Epithelial cell of esophagus (primary cell): ENCODE data around the gene CDC14A.
A peak's percentile ranks its signal among the peaks of the same experiment; 100 is the strongest.

Source experiments
- DNase-seq: peaks from one replicate; pipeline ENCODE4 v3.0.0; 2010; ENCODE audit warnings: low read depth
- H3K4me3 ChIP-seq: 2 replicates; pipeline ENCODE4 v1.5.1; 2011; ENCODE audit warnings: mild to moderate bottlenecking, low read length, control low read depth
- TF ChIP-seq, protein P1 (sequence below): IDR thresholded peaks from 2 replicates; pipeline ENCODE4 v1.5.1; 2011; ENCODE audit warnings: low read depth, mild to moderate bottlenecking, low read length, control low read depth, inconsistent platforms; ENCODE audit not compliant: insufficient read depth; ENCODE audit errors: missing control alignments

Gene CDC14A

DNA sequence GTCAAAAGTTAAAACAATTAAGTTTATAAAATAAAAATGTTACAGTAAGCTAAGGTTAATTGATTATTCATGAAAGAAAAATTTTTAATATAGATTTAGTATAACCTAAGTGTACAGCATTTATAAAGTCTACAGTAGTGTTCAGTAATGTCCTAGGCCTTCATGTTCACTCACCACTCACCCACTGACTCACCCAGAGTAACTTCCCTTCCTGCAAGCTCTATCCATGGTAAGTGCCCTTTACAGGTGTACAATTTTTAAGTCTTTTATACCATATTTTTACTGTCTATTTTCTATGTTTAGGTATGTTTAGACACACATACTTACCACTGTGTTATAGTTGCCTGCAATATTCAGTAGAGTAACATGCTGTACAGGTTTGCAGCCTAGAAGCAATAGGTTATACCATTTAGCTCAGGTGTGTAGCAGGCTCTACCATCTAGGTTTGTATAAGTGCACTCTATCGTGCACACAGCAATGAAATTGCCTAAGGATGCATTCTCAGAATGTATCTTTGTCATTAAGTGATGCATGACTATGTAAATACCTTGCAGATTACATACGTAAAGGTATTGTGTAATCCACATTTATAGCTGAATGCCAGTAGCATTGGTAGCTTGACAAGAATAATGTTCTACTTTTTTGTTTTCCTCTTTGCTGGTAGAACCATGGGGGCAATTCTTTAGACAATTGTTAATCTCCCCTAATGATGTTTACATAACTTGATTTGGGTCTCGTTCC lies 149.9 kb downstream of the CDC14A start:
- TF ChIP-seq, protein P1, sequence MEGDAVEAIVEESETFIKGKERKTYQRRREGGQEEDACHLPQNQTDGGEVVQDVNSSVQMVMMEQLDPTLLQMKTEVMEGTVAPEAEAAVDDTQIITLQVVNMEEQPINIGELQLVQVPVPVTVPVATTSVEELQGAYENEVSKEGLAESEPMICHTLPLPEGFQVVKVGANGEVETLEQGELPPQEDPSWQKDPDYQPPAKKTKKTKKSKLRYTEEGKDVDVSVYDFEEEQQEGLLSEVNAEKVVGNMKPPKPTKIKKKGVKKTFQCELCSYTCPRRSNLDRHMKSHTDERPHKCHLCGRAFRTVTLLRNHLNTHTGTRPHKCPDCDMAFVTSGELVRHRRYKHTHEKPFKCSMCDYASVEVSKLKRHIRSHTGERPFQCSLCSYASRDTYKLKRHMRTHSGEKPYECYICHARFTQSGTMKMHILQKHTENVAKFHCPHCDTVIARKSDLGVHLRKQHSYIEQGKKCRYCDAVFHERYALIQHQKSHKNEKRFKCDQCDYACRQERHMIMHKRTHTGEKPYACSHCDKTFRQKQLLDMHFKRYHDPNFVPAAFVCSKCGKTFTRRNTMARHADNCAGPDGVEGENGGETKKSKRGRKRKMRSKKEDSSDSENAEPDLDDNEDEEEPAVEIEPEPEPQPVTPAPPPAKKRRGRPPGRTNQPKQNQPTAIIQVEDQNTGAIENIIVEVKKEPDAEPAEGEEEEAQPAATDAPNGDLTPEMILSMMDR, result no peak
- DNase-seq, result peak; percentile 90

DNA sequence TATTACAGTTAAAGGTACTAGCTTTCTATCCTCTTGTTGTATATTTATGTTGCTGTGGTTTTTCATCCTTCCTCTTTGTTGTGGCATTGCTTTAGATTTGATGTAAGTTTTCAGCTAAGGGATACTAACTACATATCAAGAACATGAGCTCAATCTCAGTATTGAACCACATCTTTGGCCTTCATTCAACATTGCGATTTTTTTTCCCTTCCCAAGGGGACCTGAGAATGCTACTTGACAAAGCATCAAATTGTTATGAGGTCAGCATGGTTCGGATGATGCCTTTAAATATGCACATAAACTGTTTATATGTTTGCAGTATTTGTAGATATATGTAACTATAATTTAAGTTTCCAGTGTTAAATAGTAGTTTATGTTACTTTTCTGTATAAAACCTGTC lies 153.9 kb downstream of the CDC14A start:
- no peak for DNase-seq
- TF ChIP-seq, protein P1, result no peak
- H3K4me3 ChIP-seq, result no peak overlapping the region

More for the DNA sequence above, 149.9 kb downstream of the CDC14A start:
- H3K4me3 ChIP-seq, result no peak overlapping the region

DNA sequence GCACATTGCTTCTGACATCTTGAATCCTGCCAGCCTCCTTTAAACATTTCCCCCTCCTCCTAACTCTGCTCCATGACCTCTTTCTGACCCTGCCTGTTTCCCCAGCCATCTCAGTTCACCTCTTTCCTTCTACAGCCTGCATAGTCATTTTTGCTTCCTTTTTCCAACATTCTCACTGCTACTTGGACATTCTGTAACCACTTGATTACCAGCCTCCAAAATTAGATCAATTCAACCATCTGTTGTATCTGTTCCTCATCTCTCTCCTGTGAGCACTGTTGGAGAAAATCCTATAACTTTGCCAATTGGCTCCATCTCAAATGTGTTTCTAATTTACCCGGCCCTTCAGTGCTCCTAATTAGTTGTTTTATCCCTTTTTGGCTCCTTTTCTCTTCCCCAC lies 158.1 kb downstream of the CDC14A start:
- no peak overlapping the region for H3K4me3 ChIP-seq
- TF ChIP-seq, protein P1, result no peak
- no peak for DNase-seq

DNA sequence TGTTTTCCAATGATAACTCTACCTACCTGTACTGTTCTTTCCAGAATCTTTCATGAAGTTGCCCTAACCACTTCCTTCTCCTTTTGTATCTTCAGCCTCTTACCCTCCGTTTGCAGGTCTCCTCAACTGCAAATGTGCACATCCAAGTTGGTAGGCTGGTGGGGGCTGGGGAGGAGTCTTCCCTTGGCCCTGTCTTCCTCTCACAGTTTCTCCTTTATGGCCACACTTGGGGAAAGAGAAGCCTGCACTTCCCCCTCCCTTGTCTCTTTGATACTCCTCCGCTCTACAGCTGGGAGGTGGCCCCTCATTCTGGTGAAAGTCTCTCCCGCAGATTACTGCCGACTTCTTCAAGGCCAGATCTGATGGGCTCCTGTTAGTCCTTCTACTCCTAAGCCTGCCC lies 158.8 kb downstream of the CDC14A start:
- TF ChIP-seq, protein P1, result no peak
- no peak for DNase-seq
- no peak overlapping the region for H3K4me3 ChIP-seq

DNA sequence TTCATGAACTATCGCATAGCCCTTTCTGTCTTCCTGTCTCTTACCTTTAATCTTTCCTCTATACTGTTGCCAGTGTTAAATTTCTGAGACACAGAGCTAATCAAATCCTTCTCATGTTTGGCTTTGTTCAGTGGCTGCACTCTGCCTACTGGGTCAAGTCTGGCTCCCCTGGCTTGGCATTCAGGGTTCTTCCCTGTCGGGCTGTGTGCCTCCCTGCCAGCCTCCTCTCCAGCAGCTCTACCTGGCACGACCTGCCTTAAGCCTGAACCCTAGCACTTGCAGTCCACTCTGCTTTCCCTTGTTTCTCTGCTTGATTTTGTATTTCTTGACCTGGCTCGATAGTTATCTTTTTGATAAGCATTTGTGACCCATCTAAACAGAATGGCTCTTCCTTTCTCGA lies 159.5 kb downstream of the CDC14A start:
- TF ChIP-seq, protein P1, result no peak
- DNase-seq, result no peak
- H3K4me3 ChIP-seq, result no peak overlapping the region

DNA sequence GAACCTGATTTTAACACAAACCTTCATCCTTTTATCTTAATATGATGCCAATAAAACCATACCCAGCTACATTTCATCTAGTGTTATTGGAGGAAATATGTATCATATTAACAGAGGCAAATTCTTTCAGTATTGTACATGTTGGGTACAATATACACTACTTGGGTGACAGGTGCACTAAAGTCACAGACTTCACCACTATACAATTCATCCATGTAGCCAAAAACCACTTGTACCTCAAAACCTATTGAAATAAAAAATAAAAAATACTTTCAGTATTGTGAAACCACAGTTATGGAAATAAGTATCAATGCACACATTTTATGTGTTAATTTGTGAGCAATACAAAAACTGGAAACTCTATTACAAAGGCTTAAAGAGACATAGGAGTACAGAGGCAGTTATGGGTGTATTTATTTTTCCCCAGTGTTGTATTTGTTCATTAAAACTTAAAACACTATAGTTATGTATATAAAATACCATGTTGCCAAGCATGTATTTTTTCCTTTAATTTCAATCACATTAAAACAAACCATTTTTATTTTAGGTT lies 160.6 kb downstream of the CDC14A start:
- no peak overlapping the region for H3K4me3 ChIP-seq
- TF ChIP-seq, protein P1, result no peak
- no peak for DNase-seq

DNA sequence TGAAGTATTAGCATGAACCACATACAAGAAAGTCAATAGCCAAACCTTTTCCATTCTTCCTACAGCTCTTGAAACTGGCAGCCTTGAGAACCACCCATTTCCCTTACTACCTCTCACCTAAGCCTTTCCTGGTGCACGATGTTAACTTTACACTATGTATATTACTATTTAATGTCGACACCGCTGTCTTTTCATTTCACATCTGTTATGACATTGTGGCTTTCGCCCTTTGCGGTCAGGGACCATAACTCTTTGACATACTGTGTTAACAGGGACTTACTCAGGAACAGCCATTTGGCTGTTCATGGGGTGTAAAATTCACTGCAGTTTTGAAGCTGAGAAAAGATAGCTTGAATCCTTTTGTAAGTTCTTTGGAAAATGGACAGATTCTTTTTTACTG lies 164.6 kb downstream of the CDC14A start:
- no peak for DNase-seq
- H3K4me3 ChIP-seq, result no peak overlapping the region
- TF ChIP-seq, protein P1, result no peak
